ENCODE data around the gene ZC3H15. TPM values are rescaled to one million over a fixed set of nuclear protein-coding genes. Genes with fewer than 3 reads are reported as not detected.

ZC3H15 gene
- total and polyA plus RNA-seq, 2 experiments from 2014 or later: 75.6 to 281 TPM

DNA sequence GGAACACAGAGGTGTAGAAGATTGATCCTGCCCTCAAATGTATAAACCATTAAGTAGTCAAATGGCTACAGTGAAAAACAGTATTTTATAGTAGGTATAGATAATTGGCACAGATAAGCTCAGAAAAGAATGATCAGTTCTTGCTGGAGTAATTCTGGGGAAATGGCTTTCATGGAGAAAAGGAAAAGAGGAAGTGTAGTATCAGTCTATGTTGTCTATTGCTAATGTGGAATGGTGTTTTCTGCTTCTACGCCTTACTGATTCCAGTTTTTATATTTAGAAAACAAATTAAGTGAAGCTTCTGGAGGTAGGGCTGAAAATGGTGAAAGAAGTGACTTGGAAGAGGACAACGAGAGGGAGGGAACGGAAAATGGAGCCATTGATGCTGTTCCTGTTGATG is 22.2 kb downstream of the ZC3H15 start:
- peaks cover 55% of the 10 kb centered on the region for H3K36me3 ChIP-seq (ENCODE audit: insufficient read depth)
- no peaks in the 10 kb centered on the region for H3K4me1 Mint-ChIP-seq

More for the DNA sequence above, 22.2 kb downstream of the ZC3H15 start:
- peaks cover 69% of the 10 kb centered on the region for H3K36me3 Mint-ChIP-seq (ENCODE audit: low read depth)
- H3F3A ChIP-seq (replicated peaks; ENCODE audit: low read depth): no peaks in the 10 kb centered on the region
- DNase-seq (ENCODE audit: low spot score) (no peak), ATAC-seq (no peak)
- no peaks in the 10 kb centered on the region for H3K9me2 ChIP-seq (ENCODE audit: insufficient read depth)
- no peaks in the 10 kb centered on the region for H3K79me2 ChIP-seq (replicated peaks; ENCODE audit: insufficient read depth)
- no peak overlapping the region for H2AFZ ChIP-seq
- no peak overlapping the region for H3K4me2 ChIP-seq
- H3K9me3 Mint-ChIP-seq: no peaks in the 10 kb centered on the region
- H3K4me1 ChIP-seq (ENCODE audit: insufficient read depth): no peaks in the 10 kb centered on the region
- H3K4me3 Mint-ChIP-seq: no peak overlapping the region
- H3K27me3 ChIP-seq (ENCODE audit: insufficient read depth): no peaks in the 10 kb centered on the region
- H3K27ac ChIP-seq (ENCODE audit: low read depth): no peak overlapping the region
- no peak overlapping the region for H3K27ac Mint-ChIP-seq
- TF ChIP-seq NANOG (IDR thresholded peaks at IDR 0.05; ENCODE audit: borderline replicate concordance): no peak
- TF ChIP-seq ZNF331 (CRISPR knock-in tag; IDR thresholded peaks at IDR 0.05; ENCODE audit: low read depth): no peak
- no peak for TF ChIP-seq JUNB (IDR thresholded peaks at IDR 0.05; ENCODE audit: unreplicated experiment)
- no peak for TF ChIP-seq ZNF114 (CRISPR knock-in tag; IDR thresholded peaks at IDR 0.05)
- TF ChIP-seq EZH2phosphoT487 (IDR thresholded peaks at IDR 0.05; ENCODE audit: unreplicated experiment): no peak
- TF ChIP-seq ZNF462 (CRISPR knock-in tag; IDR thresholded peaks at IDR 0.05): no peak
- no peak for TF ChIP-seq EZH2 (IDR thresholded peaks at IDR 0.05; ENCODE audit: low read depth, unreplicated experiment)
- TF ChIP-seq STAT1 (IDR thresholded peaks at IDR 0.05; ENCODE audit: unreplicated experiment): no peak
- no peak for TF ChIP-seq ETS1 (IDR thresholded peaks at IDR 0.05)
- no peak for TF ChIP-seq POLR2AphosphoS5 (IDR thresholded peaks at IDR 0.05; ENCODE audit: low read depth)
- no peak for TF ChIP-seq CREB1 (CRISPR knock-in tag; IDR thresholded peaks at IDR 0.05; ENCODE audit: low read depth)
- H3K27me3 Mint-ChIP-seq (ENCODE audit: insufficient read depth, low read depth, poor library complexity): peaks cover 1% of the 10 kb centered on the region
- no peak overlapping the region for H3K4me3 ChIP-seq
- peaks cover 3% of the 10 kb centered on the region; the same call in 1 of the 2 replicates for H4K20me1 ChIP-seq (replicated peaks; ENCODE audit: insufficient read depth)

Measured in GM23338 (cell line).